H9 (cell line): ENCODE measurements around the gene MYBPC3. TPM values are rescaled to one million over a fixed set of nuclear protein-coding genes. Genes with fewer than 3 reads are reported as not detected.

Experiments
- DNase-seq: peaks from one replicate; pipeline ENCODE4 v3.0.0-alpha.2; 2017
- H2AFZ ChIP-seq: one replicate; pipeline ENCODE4 v1.6.1; 2013; ENCODE audit warnings: mild to moderate bottlenecking, low read length, control low read depth, moderate library complexity
- H2AK5ac ChIP-seq: 2 replicates; pipeline ENCODE4 v1.6.1; 2013; ENCODE audit warnings: low read length, control low read depth, mixed read lengths; ENCODE audit not compliant: insufficient read length
- H2BK120ac ChIP-seq: one replicate; pipeline ENCODE4 v1.6.1; 2013; ENCODE audit warnings: low read depth, mild to moderate bottlenecking, low read length, control low read depth, inconsistent platforms; ENCODE audit not compliant: poor library complexity, severe bottlenecking
- H2BK12ac ChIP-seq: 2 replicates; pipeline ENCODE4 v1.6.1; 2013; ENCODE audit warnings: low read length, control low read depth, mixed read lengths, low read depth; ENCODE audit not compliant: insufficient read length
- H2BK15ac ChIP-seq: 2 replicates; pipeline ENCODE4 v1.6.1; 2013; ENCODE audit warnings: low read depth, low read length, control low read depth
- H2BK20ac ChIP-seq: one replicate; pipeline ENCODE4 v1.6.1; 2013; ENCODE audit warnings: low read depth, mild to moderate bottlenecking, low read length, control low read depth, inconsistent platforms; ENCODE audit not compliant: poor library complexity, severe bottlenecking
- H2BK5ac ChIP-seq: 2 replicates; pipeline ENCODE4 v1.6.1; 2013; ENCODE audit warnings: low read length, control low read depth, mixed read lengths; ENCODE audit not compliant: insufficient read length
- H3K14ac ChIP-seq: 2 replicates; pipeline ENCODE4 v1.6.1; 2013; ENCODE audit warnings: low read length, control low read depth; ENCODE audit not compliant: insufficient read depth
- H3K18ac ChIP-seq: 2 replicates; pipeline ENCODE4 v1.6.1; 2013; ENCODE audit warnings: low read depth, mild to moderate bottlenecking, mixed read lengths, low read length, control low read depth; ENCODE audit not compliant: insufficient read length
- H3K23ac ChIP-seq: 2 replicates; pipeline ENCODE4 v1.6.1; 2013; ENCODE audit warnings: low read length, control low read depth, mixed read lengths, low read depth; ENCODE audit not compliant: insufficient read length
- H3K23me2 ChIP-seq: 2 replicates; pipeline ENCODE4 v1.6.1; 2013; ENCODE audit warnings: low read depth, mild to moderate bottlenecking, mixed read lengths, low read length, control low read depth; ENCODE audit not compliant: insufficient read length, poor library complexity, severe bottlenecking
- H3K27ac ChIP-seq: 2 replicates; pipeline ENCODE4 v1.5.1; 2013; ENCODE audit warnings: low read length, control low read depth, mixed read lengths, low read depth; ENCODE audit not compliant: insufficient read length
- H3K27me3 ChIP-seq: 2 replicates; pipeline ENCODE4 v1.6.1; 2013; ENCODE audit warnings: low read length, control low read depth, inconsistent platforms; ENCODE audit not compliant: insufficient read depth
- H3K4ac ChIP-seq: 2 replicates; pipeline ENCODE4 v1.6.1; 2013; ENCODE audit warnings: low read depth, mild to moderate bottlenecking, control low read depth, inconsistent platforms, low read length, moderate library complexity
- H3K4me1 ChIP-seq: 2 replicates; pipeline ENCODE4 v1.6.1; 2013; ENCODE audit warnings: low read length, control low read depth, inconsistent platforms; ENCODE audit not compliant: insufficient read depth
- H3K4me2 ChIP-seq: 2 replicates; pipeline ENCODE4 v1.6.1; 2013; ENCODE audit warnings: low read length, control low read depth, mixed read lengths; ENCODE audit not compliant: insufficient read length, insufficient read depth
- H3K56ac ChIP-seq: 2 replicates; pipeline ENCODE4 v1.6.1; 2013; ENCODE audit warnings: low read depth, mild to moderate bottlenecking, mixed read lengths, low read length, control low read depth; ENCODE audit not compliant: insufficient read length
- H3K79me1 ChIP-seq: 2 replicates; pipeline ENCODE4 v1.6.1; 2013; ENCODE audit warnings: low read depth, mild to moderate bottlenecking, moderate library complexity, low read length, control low read depth, inconsistent platforms; ENCODE audit not compliant: insufficient read depth, poor library complexity, severe bottlenecking
- H3K79me2 ChIP-seq: 2 replicates; pipeline ENCODE4 v1.6.1; 2013; ENCODE audit warnings: low read length, control low read depth, inconsistent platforms; ENCODE audit not compliant: insufficient read depth
- H3K9ac ChIP-seq: 2 replicates; pipeline ENCODE4 v1.6.1; 2013; ENCODE audit warnings: low read length, control low read depth, mixed read lengths; ENCODE audit not compliant: insufficient read length; ENCODE audit errors: extremely low read depth
- H3K9me3 ChIP-seq: one replicate; pipeline ENCODE4 v1.6.1; 2013; ENCODE audit warnings: low read depth, low read length, inconsistent platforms; ENCODE audit not compliant: control insufficient read depth
- H3T11ph ChIP-seq: one replicate; pipeline ENCODE4 v1.6.1; 2013; ENCODE audit warnings: mild to moderate bottlenecking, low read length, control low read depth, inconsistent platforms
- H4K20me1 ChIP-seq: one replicate; pipeline ENCODE4 v1.6.1; 2013; ENCODE audit not compliant: control insufficient read depth, insufficient read length, insufficient read depth
- H4K5ac ChIP-seq: 2 replicates; pipeline ENCODE4 v1.6.1; 2013; ENCODE audit warnings: low read depth, mild to moderate bottlenecking, mixed read lengths, low read length, control low read depth; ENCODE audit not compliant: insufficient read length
- H4K8ac ChIP-seq: replicated peaks from 2 replicates; pipeline ENCODE4 v1.6.1; 2013; ENCODE audit warnings: low read length, control low read depth, mixed read lengths, low read depth; ENCODE audit not compliant: insufficient read length
- H4K91ac ChIP-seq: 2 replicates; pipeline ENCODE4 v1.6.1; 2013; ENCODE audit warnings: low read depth, mild to moderate bottlenecking, moderate library complexity, mixed read lengths, low read length, control low read depth; ENCODE audit not compliant: insufficient read length
- H3K27ac Mint-ChIP-seq, 3 experiments: 2 replicates in 2 of 3; 3 replicates in 1 of 3; pipeline ENCODE4 v1.8.0; 2020 to 2021; ENCODE audit warnings: mixed read lengths in 3 of 3, mild to moderate bottlenecking in 1 of 3, moderate library complexity in 1 of 3
- H3K27me3 Mint-ChIP-seq: 2 replicates; pipeline ENCODE4 v1.8.0; 2021; ENCODE audit warnings: low read depth, mild to moderate bottlenecking, moderate library complexity, mixed read lengths
- H3K36me3 Mint-ChIP-seq, 3 experiments: 2 replicates in 2 of 3; 3 replicates in 1 of 3; pipeline ENCODE4 v1.8.0; 2020 to 2021; ENCODE audit warnings: low read depth in 3 of 3, mixed read lengths in 3 of 3; ENCODE audit not compliant: insufficient read depth in 1 of 3
- H3K4me1 Mint-ChIP-seq, 2 experiments: 2 replicates each; pipeline ENCODE4 v1.8.0; 2020; ENCODE audit warnings: mixed read lengths in 2 of 2
- H3K4me3 Mint-ChIP-seq, 2 experiments: 2 replicates in 1 of 2; 3 replicates in 1 of 2; pipeline ENCODE4 v1.8.0; 2020 to 2021; ENCODE audit warnings: mild to moderate bottlenecking in 2 of 2, mixed read lengths in 2 of 2, moderate library complexity in 1 of 2
- H3K9me3 Mint-ChIP-seq, 2 experiments: 2 replicates in 1 of 2; 3 replicates in 1 of 2; pipeline ENCODE4 v1.8.0; 2020; ENCODE audit warnings: mild to moderate bottlenecking in 2 of 2, mixed read lengths in 2 of 2, moderate library complexity in 1 of 2
- CTCF ChIP-seq: fragments of 200-600 bp; sonication (generic); conservative IDR thresholded peaks from 3 replicates; pipeline ENCODE4 v1.8.0; 2021; ENCODE audit warnings: antibody characterized with exemption, mild to moderate bottlenecking
- WGBS: extraction: QIAGEN DNeasy Blood & Tissue Kit; methylation state at CpG from one replicate; pipeline ENCODE4 v1.1.7; 2013; ENCODE audit warnings: missing lambda C conversion rate, low lambda C conversion rate, mixed read lengths; ENCODE audit not compliant: insufficient read length; ENCODE audit errors: extremely low coverage; 5-methylcytosine and 5-hydroxymethylcytosine counted together
- total RNA-seq: library from RNA; stranded (reverse); gene quantifications from 2 replicates; pipeline ENCODE4 v1.2.1, GENCODE V29; 2021

MYBPC3 gene
- total RNA-seq, 1 experiment from 2014 or later: not detected

GRCh38 chr11:47377571-47378009 lies 25.1 kb upstream of the MYBPC3 start:
- Histone ChIP-seq H2BK12ac (no peak overlapping the region), H4K8ac (no peak overlapping the region), H2AK5ac (no peak overlapping the region), H3K4ac (no peak overlapping the region), H2AFZ (no peak overlapping the region), H3K23ac (no peak overlapping the region), H3K4me2 (no peak overlapping the region), H4K91ac (no peak overlapping the region), H2BK120ac (no peak overlapping the region), H2BK20ac (no peak overlapping the region), H3K27me3 (no peaks in the 10 kb centered on the region), H3K23me2 (no peaks in the 10 kb centered on the region), H3K9ac (no peak overlapping the region), H3K14ac (no peak overlapping the region; the same call in 1 of the 2 replicates), H3K27ac (no peak overlapping the region), H3K56ac (no peak overlapping the region), H3K79me2 (no peaks in the 10 kb centered on the region), H3K9me3 (no peaks in the 10 kb centered on the region), H3K18ac (no peak overlapping the region), H4K20me1 (no peaks in the 10 kb centered on the region), H3T11ph (no peak overlapping the region), H2BK15ac (no peak overlapping the region), H2BK5ac (no peak overlapping the region), H3K4me1 (no peaks in the 10 kb centered on the region), H3K79me1 (no peaks in the 10 kb centered on the region), H4K5ac (no peak overlapping the region)
- Mint-ChIP-seq H3K36me3 (no peaks in the 10 kb centered on the region), H3K4me1 (peaks cover 3 to 4% of the 10 kb centered on the region in 2 experiments; a peak in 3 of 4 replicates), H3K4me3 (no peak overlapping the region; a peak in 1 of 5 replicates), H3K27ac (no peak overlapping the region), H3K9me3 (no peaks in the 10 kb centered on the region), H3K27me3 (no peaks in the 10 kb centered on the region; the same call in 1 of the 2 replicates)
- WGBS: no CpG with 5 or more reads among the region's 5 CpGs
- no peak for DNase-seq
- no peak for TF ChIP-seq CTCF
